Measurements from ENCODE around the gene PARD6G.
"Not testable (repeated sequence)": the region's sequence is repeated elsewhere in the genome, so short reads cannot be mapped to it uniquely, and the experiment has no call there.

Gene PARD6G

GRCh38 chr18:80239830-80240229 is 7.5 kb downstream of the PARD6G start:
- TF ChIP-seq, protein P1, sequence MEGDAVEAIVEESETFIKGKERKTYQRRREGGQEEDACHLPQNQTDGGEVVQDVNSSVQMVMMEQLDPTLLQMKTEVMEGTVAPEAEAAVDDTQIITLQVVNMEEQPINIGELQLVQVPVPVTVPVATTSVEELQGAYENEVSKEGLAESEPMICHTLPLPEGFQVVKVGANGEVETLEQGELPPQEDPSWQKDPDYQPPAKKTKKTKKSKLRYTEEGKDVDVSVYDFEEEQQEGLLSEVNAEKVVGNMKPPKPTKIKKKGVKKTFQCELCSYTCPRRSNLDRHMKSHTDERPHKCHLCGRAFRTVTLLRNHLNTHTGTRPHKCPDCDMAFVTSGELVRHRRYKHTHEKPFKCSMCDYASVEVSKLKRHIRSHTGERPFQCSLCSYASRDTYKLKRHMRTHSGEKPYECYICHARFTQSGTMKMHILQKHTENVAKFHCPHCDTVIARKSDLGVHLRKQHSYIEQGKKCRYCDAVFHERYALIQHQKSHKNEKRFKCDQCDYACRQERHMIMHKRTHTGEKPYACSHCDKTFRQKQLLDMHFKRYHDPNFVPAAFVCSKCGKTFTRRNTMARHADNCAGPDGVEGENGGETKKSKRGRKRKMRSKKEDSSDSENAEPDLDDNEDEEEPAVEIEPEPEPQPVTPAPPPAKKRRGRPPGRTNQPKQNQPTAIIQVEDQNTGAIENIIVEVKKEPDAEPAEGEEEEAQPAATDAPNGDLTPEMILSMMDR (conservative IDR thresholded peaks at IDR 0.05; ENCODE audit: low read depth, low read length): no peak
- no peak overlapping the region for H3K4me3 ChIP-seq (ENCODE audit: low read length)
- no peak for DNase-seq (ENCODE audit: low read depth)

GRCh38 chr18:80238651-80239260 is 8.6 kb downstream of the PARD6G start:
- TF ChIP-seq, protein P1 (conservative IDR thresholded peaks at IDR 0.05; ENCODE audit: low read depth, low read length): no peak
- no peak for DNase-seq (ENCODE audit: low read depth)
- no peak overlapping the region for H3K4me3 ChIP-seq (ENCODE audit: low read length)

DNA sequence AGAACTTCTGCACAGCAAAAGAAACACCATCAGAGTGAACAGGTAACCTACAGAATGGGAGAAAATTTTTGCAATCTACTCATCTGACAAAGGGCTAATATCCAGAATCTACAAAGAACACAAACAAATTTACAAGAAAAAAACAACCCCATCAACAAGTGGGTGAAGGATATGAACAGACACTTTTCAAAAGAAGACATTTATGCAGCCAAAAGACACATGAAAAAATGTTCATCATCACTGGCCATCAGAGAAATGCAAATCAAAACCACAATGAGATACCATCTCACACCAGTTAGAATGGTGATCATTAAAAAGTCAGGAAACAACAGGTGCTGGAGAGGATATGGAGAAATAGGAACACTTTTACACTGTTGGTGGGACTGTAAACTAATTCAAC is 9.8 kb downstream of the PARD6G start:
- not testable (repeated sequence) for H3K4me3 ChIP-seq (ENCODE audit: low read length); DNase-seq (ENCODE audit: low read depth)

DNA sequence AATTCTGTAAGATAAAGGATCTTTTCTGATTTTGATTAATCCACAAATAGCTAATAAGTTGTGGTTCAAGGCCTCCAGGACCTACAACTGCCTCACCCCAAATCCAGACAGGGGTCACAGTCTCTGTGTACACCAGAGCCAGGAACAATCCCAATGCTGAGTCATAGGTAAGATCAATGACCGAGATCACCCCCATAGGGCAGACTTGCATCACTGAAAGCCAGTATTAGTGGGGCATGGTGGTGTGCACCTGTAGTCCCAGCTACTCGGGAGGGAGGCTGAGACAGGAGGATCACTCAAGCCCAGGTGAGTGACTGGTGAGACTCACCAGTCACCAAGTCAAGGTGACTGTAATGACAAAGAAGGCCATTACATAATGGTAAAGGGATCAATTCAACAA is 12.9 kb downstream of the PARD6G start:
- no peak overlapping the region for H3K4me3 ChIP-seq (ENCODE audit: low read length)
- no peak for DNase-seq (ENCODE audit: low read depth)
- TF ChIP-seq, protein P1 (conservative IDR thresholded peaks at IDR 0.05; ENCODE audit: low read depth, low read length): no peak

DNA sequence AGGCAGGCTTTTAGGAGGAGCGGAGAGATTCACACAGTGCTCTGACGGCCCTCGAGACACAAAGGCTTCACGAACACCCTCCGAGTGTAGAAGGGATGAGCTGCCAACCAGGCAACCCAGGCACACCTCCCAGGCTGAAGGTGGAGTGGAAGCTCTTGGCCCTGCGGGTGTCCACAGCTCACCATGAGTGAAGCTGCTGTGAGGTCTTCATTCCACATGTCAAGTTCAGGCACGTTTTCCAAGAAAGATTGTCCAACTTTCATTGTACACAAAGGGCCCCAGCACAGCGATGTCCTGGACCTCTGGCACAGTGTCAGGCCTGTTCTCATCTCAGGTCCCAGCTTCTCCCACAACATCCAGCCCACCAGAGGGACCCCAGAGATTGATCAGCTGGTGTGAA is 13.4 kb downstream of the PARD6G start:
- DNase-seq (ENCODE audit: low read depth): no peak
- TF ChIP-seq, protein P1 (conservative IDR thresholded peaks at IDR 0.05; ENCODE audit: low read depth, low read length): no peak
- no peak overlapping the region for H3K4me3 ChIP-seq (ENCODE audit: low read length)

DNA sequence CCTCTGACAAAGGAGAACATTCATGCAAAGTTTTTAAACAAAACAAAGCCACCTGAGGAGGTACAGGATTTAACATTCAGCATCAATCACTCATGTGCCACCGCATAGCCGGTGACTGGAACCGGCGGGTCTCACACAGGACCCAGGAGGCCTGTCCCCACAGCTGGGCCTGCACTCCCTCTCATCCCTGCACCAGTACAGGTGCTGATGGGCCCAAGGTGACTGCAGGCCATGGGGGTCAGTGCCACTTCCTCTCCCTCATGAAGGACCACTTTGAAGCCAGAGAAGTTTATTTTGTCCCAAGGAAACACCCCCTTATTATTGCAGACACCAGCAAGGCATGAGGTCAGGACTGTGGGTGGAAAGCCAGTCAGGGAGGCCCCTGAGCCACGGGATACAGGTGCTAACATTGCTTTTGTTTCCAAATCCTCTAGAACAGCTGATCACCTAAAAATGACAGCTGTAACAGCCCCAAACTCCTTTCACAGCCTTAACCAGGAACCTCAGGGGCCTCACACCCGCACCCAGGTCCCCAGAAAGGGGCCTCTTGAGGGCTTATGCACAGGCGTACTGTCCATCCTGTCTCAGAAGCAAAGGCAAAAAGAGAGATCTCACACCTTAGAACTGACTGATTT is 14.0 kb downstream of the PARD6G start:
- H3K4me3 ChIP-seq (ENCODE audit: low read length): no peak overlapping the region
- TF ChIP-seq, protein P1 (conservative IDR thresholded peaks at IDR 0.05; ENCODE audit: low read depth, low read length): no peak
- no peak for DNase-seq (ENCODE audit: low read depth)

- no peak for DNase-seq (ENCODE audit: low read depth)
- no peak overlapping the region for H3K4me3 ChIP-seq (ENCODE audit: low read length)
- TF ChIP-seq, protein P1 (conservative IDR thresholded peaks at IDR 0.05; ENCODE audit: low read depth, low read length): no peak
Measured at GRCh38 chr18:80232710-80233109, 14.6 kb downstream of the PARD6G start.
